Astrocyte (in vitro differentiated cells and primary cell): ENCODE results near the gene TFEB. TPM values are rescaled to one million over a fixed set of nuclear protein-coding genes. Genes with fewer than 3 reads are reported as not detected.

Experiments
- DNase-seq: peaks from one replicate; pipeline ENCODE4 v3.0.0-alpha.2; 2010; ENCODE audit warnings: low read depth
- FAIRE-seq: peaks from 2 replicates; lab custom pipeline; 2011; peaks lifted over from hg19 to GRCh38; lab: Jason Lieb, UNC
- H2AFZ ChIP-seq: 2 replicates; pipeline ENCODE4 v1.6.0; 2012; ENCODE audit warnings: low read depth, low read length, inconsistent platforms
- H3K27ac ChIP-seq: 2 replicates; pipeline ENCODE4 v1.5.1; 2011; ENCODE audit warnings: low read depth, low read length, inconsistent platforms
- H3K27me3 ChIP-seq: 2 replicates; pipeline ENCODE4 v1.6.0; 2011; ENCODE audit warnings: low read length, inconsistent platforms; ENCODE audit not compliant: insufficient read depth
- H3K36me3 ChIP-seq: 2 replicates; pipeline ENCODE4 v1.5.1; 2011; ENCODE audit warnings: low read length, inconsistent platforms; ENCODE audit not compliant: insufficient read depth
- H3K4me1 ChIP-seq: 2 replicates; pipeline ENCODE4 v1.5.1; 2011; ENCODE audit warnings: low read length, inconsistent platforms; ENCODE audit not compliant: insufficient read depth
- H3K4me2 ChIP-seq: 2 replicates; pipeline ENCODE4 v1.6.0; 2012; ENCODE audit warnings: low read length, inconsistent platforms
- H3K4me3 ChIP-seq: 2 replicates; pipeline ENCODE4 v1.5.1; 2011; ENCODE audit warnings: low read depth, mild to moderate bottlenecking, low read length, inconsistent platforms; ENCODE audit not compliant: insufficient read depth
- H3K79me2 ChIP-seq: 2 replicates; pipeline ENCODE4 v1.6.0; 2012; ENCODE audit warnings: mild to moderate bottlenecking, low read length, inconsistent platforms; ENCODE audit not compliant: insufficient read depth
- H3K9ac ChIP-seq: 2 replicates; pipeline ENCODE4 v1.6.0; 2012; ENCODE audit warnings: mild to moderate bottlenecking, low read length, inconsistent platforms
- H3K9me3 ChIP-seq: 2 replicates; pipeline ENCODE4 v1.5.1; 2012; ENCODE audit warnings: low read depth, mild to moderate bottlenecking, low read length, inconsistent platforms; ENCODE audit not compliant: insufficient read depth
- H4K20me1 ChIP-seq: 2 replicates; pipeline ENCODE4 v1.6.0; 2012; ENCODE audit warnings: low read length, inconsistent platforms; ENCODE audit not compliant: insufficient read depth
- H3K27ac Mint-ChIP-seq: one replicate; pipeline ENCODE4 v1.8.0; 2021; ENCODE audit warnings: mild to moderate bottlenecking, mixed read lengths; ENCODE audit not compliant: unreplicated experiment
- H3K27me3 Mint-ChIP-seq: one replicate; pipeline ENCODE4 v1.8.0; 2021; ENCODE audit warnings: low read depth, mixed read lengths; ENCODE audit not compliant: unreplicated experiment
- H3K36me3 Mint-ChIP-seq: one replicate; pipeline ENCODE4 v1.8.0; 2021; ENCODE audit warnings: low read depth, mixed read lengths; ENCODE audit not compliant: unreplicated experiment
- H3K4me1 Mint-ChIP-seq: one replicate; pipeline ENCODE4 v1.8.0; 2021; ENCODE audit warnings: low read depth, mixed read lengths; ENCODE audit not compliant: unreplicated experiment
- H3K4me3 Mint-ChIP-seq: one replicate; pipeline ENCODE4 v1.8.0; 2021; ENCODE audit warnings: mild to moderate bottlenecking, moderate library complexity, mixed read lengths; ENCODE audit not compliant: unreplicated experiment
- H3K9me3 Mint-ChIP-seq: one replicate; pipeline ENCODE4 v1.8.0; 2021; ENCODE audit warnings: mild to moderate bottlenecking, mixed read lengths; ENCODE audit not compliant: unreplicated experiment
- EZH2 ChIP-seq: IDR thresholded peaks from 2 replicates; pipeline ENCODE4 v1.6.1; 2012; ENCODE audit warnings: mild to moderate bottlenecking, low read length, inconsistent platforms; ENCODE audit not compliant: insufficient read depth
- total RNA-seq: library from RNA; stranded (reverse); gene quantifications from 2 replicates; pipeline ENCODE4 v1.2.1, GENCODE V29; 2021
- TF ChIP-seq, protein P1 (sequence below): IDR thresholded peaks from 2 replicates; pipeline ENCODE4 v1.5.1; 2011; ENCODE audit warnings: low read depth, mild to moderate bottlenecking, inconsistent platforms, low read length, moderate library complexity; ENCODE audit not compliant: insufficient read depth

The TFEB gene
- total RNA-seq, 1 donor from 2014 or later, result 4.7 TPM

GRCh38 chr6:41705996-41706835, 29.2 kb downstream of the TFEB start:
- peaks cover 3% of the 10 kb centered on the region for H3K4me1 Mint-ChIP-seq
- no peaks in the 10 kb centered on the region for H3K27me3 ChIP-seq
- no peaks in the 10 kb centered on the region for H3K79me2 ChIP-seq
- peaks cover 3% of the 10 kb centered on the region for H3K36me3 Mint-ChIP-seq
- no peak overlapping the region for H3K4me3 Mint-ChIP-seq
- peak overlapping the region; percentile 37 for H2AFZ ChIP-seq
- peaks cover 17% of the 10 kb centered on the region for H3K4me1 ChIP-seq
- no peaks in the 10 kb centered on the region for H3K36me3 ChIP-seq
- H4K20me1 ChIP-seq, result no peaks in the 10 kb centered on the region
- H3K4me3 ChIP-seq, result no peak overlapping the region
- no peak overlapping the region for H3K27ac Mint-ChIP-seq
- peak overlapping the region; percentile 72 for H3K4me2 ChIP-seq
- H3K27ac ChIP-seq, result peak overlapping the region; percentile 25
- no peaks in the 10 kb centered on the region for H3K9me3 Mint-ChIP-seq
- peak; percentile 61 for DNase-seq
- FAIRE-seq, result no peak
- TF ChIP-seq, protein P1, sequence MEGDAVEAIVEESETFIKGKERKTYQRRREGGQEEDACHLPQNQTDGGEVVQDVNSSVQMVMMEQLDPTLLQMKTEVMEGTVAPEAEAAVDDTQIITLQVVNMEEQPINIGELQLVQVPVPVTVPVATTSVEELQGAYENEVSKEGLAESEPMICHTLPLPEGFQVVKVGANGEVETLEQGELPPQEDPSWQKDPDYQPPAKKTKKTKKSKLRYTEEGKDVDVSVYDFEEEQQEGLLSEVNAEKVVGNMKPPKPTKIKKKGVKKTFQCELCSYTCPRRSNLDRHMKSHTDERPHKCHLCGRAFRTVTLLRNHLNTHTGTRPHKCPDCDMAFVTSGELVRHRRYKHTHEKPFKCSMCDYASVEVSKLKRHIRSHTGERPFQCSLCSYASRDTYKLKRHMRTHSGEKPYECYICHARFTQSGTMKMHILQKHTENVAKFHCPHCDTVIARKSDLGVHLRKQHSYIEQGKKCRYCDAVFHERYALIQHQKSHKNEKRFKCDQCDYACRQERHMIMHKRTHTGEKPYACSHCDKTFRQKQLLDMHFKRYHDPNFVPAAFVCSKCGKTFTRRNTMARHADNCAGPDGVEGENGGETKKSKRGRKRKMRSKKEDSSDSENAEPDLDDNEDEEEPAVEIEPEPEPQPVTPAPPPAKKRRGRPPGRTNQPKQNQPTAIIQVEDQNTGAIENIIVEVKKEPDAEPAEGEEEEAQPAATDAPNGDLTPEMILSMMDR, result peak; percentile 30
- TF ChIP-seq EZH2, result no peak
- H3K9ac ChIP-seq, result peak overlapping the region; percentile 35
- no peaks in the 10 kb centered on the region for H3K9me3 ChIP-seq
- peaks cover 46% of the 10 kb centered on the region for H3K27me3 Mint-ChIP-seq

DNA sequence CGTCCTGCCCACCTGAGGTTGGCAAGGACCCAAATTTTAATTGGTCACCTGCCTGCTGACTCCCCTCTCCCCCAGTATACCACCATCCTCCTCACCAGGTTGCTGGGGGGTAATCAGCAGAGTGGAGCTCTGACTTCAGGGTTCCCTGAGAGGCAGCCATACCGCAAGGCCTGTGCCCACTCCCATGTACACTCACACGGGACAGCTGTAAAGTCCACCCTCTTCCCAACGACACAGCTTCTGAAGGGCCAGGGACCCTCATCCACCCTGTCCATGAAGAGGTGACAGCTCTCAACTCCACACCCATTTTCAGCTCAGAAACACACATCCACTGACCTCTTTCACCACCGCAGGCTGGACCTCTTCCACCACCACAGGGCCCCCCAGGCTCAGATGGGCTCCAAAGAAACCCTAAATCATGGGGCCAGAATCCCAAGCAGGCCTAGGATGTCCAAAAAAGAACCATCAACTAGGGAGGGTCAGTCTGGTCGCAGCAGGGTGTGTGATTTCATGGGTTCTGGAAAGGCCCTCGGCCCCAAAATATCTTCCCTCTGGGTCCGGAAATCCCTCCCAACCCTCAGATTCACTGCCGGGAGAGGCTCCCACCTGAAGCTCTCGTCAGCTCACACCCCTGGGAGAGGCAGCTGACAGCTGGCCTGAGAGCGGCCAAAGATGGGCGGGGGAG, 30.0 kb downstream of the TFEB start:
- Mint-ChIP-seq H3K4me3 (no peak overlapping the region), H3K27me3 (peaks cover 46% of the 10 kb centered on the region), H3K36me3 (no peaks in the 10 kb centered on the region), H3K27ac (peak overlapping the region; percentile 34), H3K4me1 (peaks cover 3% of the 10 kb centered on the region), H3K9me3 (no peaks in the 10 kb centered on the region)
- H2AFZ ChIP-seq, result peak overlapping the region; percentile 37
- peak overlapping the region; percentile 35 for H3K9ac ChIP-seq
- TF ChIP-seq, protein P1, result no peak
- no peaks in the 10 kb centered on the region for H3K79me2 ChIP-seq
- peaks cover 24% of the 10 kb centered on the region for H3K4me1 ChIP-seq
- H4K20me1 ChIP-seq, result no peaks in the 10 kb centered on the region
- H3K4me3 ChIP-seq, result no peak overlapping the region
- no peaks in the 10 kb centered on the region for H3K9me3 ChIP-seq
- H3K4me2 ChIP-seq, result peak overlapping the region; percentile 72
- H3K36me3 ChIP-seq, result no peaks in the 10 kb centered on the region
- DNase-seq, result no peak
- H3K27ac ChIP-seq, result no peak overlapping the region
- no peak for FAIRE-seq
- H3K27me3 ChIP-seq, result no peaks in the 10 kb centered on the region
